ENCODE results near the gene ANAPC7. TPM values are rescaled to one million over a fixed set of nuclear protein-coding genes. Genes with fewer than 3 reads are reported as not detected.
"Not testable (repeated sequence)": the region's sequence is repeated elsewhere in the genome, so short reads cannot be mapped to it uniquely, and the experiment has no call there.

Gene ANAPC7
- total and polyA plus RNA-seq, 2 of the 13 experiments (the other 11 are each of a cell fraction or from before 2014, with no cell fraction given): 40.0 to 69.1 TPM

DNA sequence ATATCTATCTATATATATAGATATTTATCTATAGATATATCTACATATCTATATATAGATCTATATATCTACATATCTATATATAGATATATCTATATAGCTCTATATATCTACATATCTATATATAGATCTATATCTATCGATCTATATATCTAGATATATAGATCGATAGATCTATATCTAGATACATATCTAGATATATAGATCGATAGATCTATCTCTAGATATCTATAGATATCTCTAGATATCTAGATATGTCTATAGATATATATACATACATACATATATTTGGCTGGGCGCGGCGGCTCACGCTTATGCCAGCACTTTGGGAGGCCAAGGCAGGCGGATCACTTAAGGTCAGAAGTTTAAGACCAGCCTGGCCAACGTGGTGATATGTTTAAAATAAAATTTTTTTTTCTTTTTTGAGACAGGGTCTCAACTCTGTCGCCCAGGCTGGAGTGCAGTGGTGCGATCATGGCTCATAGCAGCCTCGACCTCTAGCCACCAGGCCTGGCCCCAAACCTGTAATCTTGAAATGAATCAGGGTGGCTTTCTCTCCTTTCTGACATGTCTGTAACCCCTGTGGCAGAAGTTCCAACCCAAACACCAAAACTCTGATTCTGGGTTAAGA lies 28.6 kb upstream of the ANAPC7 start:
- no TSS peak for BruUV-seq (replicated peaks)
- Histone ChIP-seq H3K4me2 (ENCODE audit: low read depth, low read length) (no peak overlapping the region; the same call in 1 of the 2 replicates), H3K4me1 (ENCODE audit: insufficient read depth, low read length) (no peaks in the 10 kb centered on the region), H4K20me1 (ENCODE audit: insufficient read depth, low read length) (no peaks in the 10 kb centered on the region), H3K9ac (ENCODE audit: insufficient read depth, low read depth, low read length) (no peak overlapping the region), H3K79me2 (ENCODE audit: insufficient read depth, low read length) (no peaks in the 10 kb centered on the region), H3K36me3 (replicated peaks in 1 of 2; ENCODE audit: control insufficient read depth in 1 of 2, insufficient read depth in 2 of 2, low read length in 2 of 2) (peaks cover under 1 to 14% of the 10 kb centered on the region in 2 experiments; a peak in 2 of 5 replicates), H3K4me3 (replicated peaks in 1 of 3; ENCODE audit: insufficient read depth in 1 of 3, low read depth in 2 of 3, low read length in 3 of 3) (peak overlapping the region in 2 of 3 experiments; percentile 57 to 59; a peak in 2 of 6 replicates), H3K27me3 (ENCODE audit: control insufficient read depth in 1 of 2, insufficient read depth in 2 of 2, low read length in 2 of 2) (no peaks in the 10 kb centered on the region), H2AFZ (ENCODE audit: low read length) (no peak overlapping the region), H3K9me3 (ENCODE audit: low read length) (no peaks in the 10 kb centered on the region), H3K27ac (ENCODE audit: extremely low read length, insufficient read depth, low read length) (no peak overlapping the region)
- TF ChIP-seq ZNF143 (CRISPR knock-in tag; IDR thresholded peaks at IDR 0.05) (no peak), ZNF546 (CRISPR knock-in tag; conservative IDR thresholded peaks at IDR 0.05) (no peak), CCAR2 (optimal IDR thresholded peaks at IDR 0.05; ENCODE audit: low read depth, low read length) (no peak), ZC3H4 (CRISPR knock-in tag; IDR thresholded peaks at IDR 0.05; ENCODE audit: borderline replicate concordance) (no peak), HNRNPLL (IDR thresholded peaks at IDR 0.05; ENCODE audit: low read depth, low read length, poor library complexity, severe bottlenecking) (peak; percentile 5), ZNF317 (CRISPR knock-in tag; IDR thresholded peaks at IDR 0.05) (no peak)
- TF ChIP-seq, protein P1, sequence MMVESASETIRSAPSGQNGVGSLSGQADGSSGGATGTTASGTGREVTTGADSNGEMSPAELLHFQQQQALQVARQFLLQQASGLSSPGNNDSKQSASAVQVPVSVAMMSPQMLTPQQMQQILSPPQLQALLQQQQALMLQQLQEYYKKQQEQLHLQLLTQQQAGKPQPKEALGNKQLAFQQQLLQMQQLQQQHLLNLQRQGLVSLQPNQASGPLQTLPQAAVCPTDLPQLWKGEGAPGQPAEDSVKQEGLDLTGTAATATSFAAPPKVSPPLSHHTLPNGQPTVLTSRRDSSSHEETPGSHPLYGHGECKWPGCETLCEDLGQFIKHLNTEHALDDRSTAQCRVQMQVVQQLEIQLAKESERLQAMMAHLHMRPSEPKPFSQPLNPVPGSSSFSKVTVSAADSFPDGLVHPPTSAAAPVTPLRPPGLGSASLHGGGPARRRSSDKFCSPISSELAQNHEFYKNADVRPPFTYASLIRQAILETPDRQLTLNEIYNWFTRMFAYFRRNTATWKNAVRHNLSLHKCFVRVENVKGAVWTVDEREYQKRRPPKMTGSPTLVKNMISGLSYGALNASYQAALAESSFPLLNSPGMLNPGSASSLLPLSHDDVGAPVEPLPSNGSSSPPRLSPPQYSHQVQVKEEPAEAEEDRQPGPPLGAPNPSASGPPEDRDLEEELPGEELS (CRISPR knock-in tag; IDR thresholded peaks at IDR 0.05): no peak
- FAIRE-seq: no peak
- in situ Hi-C loops (cut with HindIII; ENCODE audit: extremely low pct_ligation_motif_present, low pct_unique_long_range_greater_than_20kb): loop anchor here (25.0 kb wide), 1 partner anchor 320 kb away; the partner anchor contains the start of gene IFT81
- WGBS (ENCODE audit: low lambda C conversion rate): 89% methylated on average over 12 of the region's 12 CpGs
- DNase-seq (ENCODE audit: low spot score): no peak
- ChIA-PET POLR2A (interaction anchor here (0.9 to 1.5 kb wide), 8 partner anchors 17 to 340 kb away, joined by 3 to 15 read pairs (median 3); partner anchors contain the start of genes ARPC3, ATP2A2, FAM216A and GPN3), CTCF (ENCODE audit: low intra/inter-chr PET ratio, low total read pairs) (interaction anchor here (1.2 to 2.0 kb wide), 3 partner anchors 29 to 332 kb away, joined by 5 to 7 read pairs (median 6); partner anchors contain the start of gene ANAPC7)
- ATAC-seq: no peak
- intact Hi-C loops (cut with micrococcal nuclease; ENCODE audit: unreplicated experiment): loop anchor here (2.0 to 5.0 kb wide), 2 partner anchors 75 to 331 kb away; no protein-coding TSS in a partner anchor

DNA sequence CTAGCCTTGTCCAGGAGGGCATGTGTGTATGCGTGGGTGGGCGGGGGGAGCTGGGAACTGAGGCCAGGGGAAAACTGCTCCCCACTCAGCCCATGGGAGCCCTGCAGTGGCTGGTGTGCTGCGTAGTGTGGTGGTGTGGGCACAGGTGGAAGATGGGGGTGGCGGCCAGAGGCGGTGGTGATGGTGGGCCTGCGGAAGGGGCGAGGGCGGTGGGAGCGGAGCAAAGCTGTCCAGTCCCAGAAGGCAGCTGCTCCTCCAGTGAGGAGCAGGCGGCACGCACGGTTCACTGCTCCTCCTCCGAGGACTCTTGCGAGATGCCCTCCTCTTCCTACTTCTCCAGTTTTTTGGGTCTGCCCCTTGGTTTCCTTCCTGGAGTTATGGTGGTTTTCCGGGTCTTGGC lies 26.2 kb upstream of the ANAPC7 start:
- DNase-seq (ENCODE audit: low spot score); BruUV-seq (replicated peaks); H2AFZ ChIP-seq (ENCODE audit: low read length); H3K4me1 ChIP-seq (ENCODE audit: insufficient read depth, low read length); FAIRE-seq; H3K36me3 ChIP-seq (replicated peaks in 1 of 2; ENCODE audit: control insufficient read depth in 1 of 2, insufficient read depth in 2 of 2, low read length in 2 of 2); POLR2A ChIA-PET; H3K27me3 ChIP-seq (ENCODE audit: control insufficient read depth in 1 of 2, insufficient read depth in 2 of 2, low read length in 2 of 2); H3K4me3 ChIP-seq (replicated peaks in 1 of 3; ENCODE audit: insufficient read depth in 1 of 3, low read depth in 2 of 3, low read length in 3 of 3); H3K27ac ChIP-seq (ENCODE audit: extremely low read length, insufficient read depth, low read length); H3K79me2 ChIP-seq (ENCODE audit: insufficient read depth, low read length); CTCF ChIA-PET (ENCODE audit: low intra/inter-chr PET ratio, low total read pairs); H4K20me1 ChIP-seq (ENCODE audit: insufficient read depth, low read length); H3K9ac ChIP-seq (ENCODE audit: insufficient read depth, low read depth, low read length); H3K4me2 ChIP-seq (ENCODE audit: low read depth, low read length); H3K9me3 ChIP-seq (ENCODE audit: low read length): not testable (repeated sequence)
- ATAC-seq: 0 out of 3 replicates have a peak, but pooled peaks have one; percentile 10
- 73% methylated on average over 15 of the region's 15 CpGs for WGBS (ENCODE audit: low lambda C conversion rate)
- intact Hi-C loops (cut with micrococcal nuclease; ENCODE audit: unreplicated experiment) (loop anchor here (2.0 to 5.0 kb wide), 2 partner anchors 72 to 329 kb away; no protein-coding TSS in a partner anchor), in situ Hi-C loops (cut with HindIII; ENCODE audit: extremely low pct_ligation_motif_present, low pct_unique_long_range_greater_than_20kb) (loop anchor here (25.0 kb wide), 1 partner anchor 317 kb away; the partner anchor contains the start of gene IFT81)

Data from HepG2 (cell line).